HK-2 (cell line): ENCODE measurements around the gene TMEM179B.
A peak's percentile ranks its signal among the peaks of the same experiment; 100 is the strongest.
"Not testable (repeated sequence)": the region's sequence is repeated elsewhere in the genome, so short reads cannot be mapped to it uniquely, and the experiment has no call there.

ENCODE experiments used
- DNase-seq: peaks from one replicate; pipeline ENCODE4 v3.0.0-alpha.2; 2018; ENCODE audit not compliant: unreplicated experiment

Gene TMEM179B

GRCh38 chr11:62787005-62787759 lies at the start of gene TMEM179B:
Gene TMEM179B, plus strand, starts transcription at chr11:62787402. Its CDS starts 30 bp downstream, at chr11:62787432.
- DNase-seq, result peak; percentile 96

GRCh38 chr11:62747475-62748160 lies 39.6 kb upstream of the TMEM179B start:
- no peak for DNase-seq

GRCh38 chr11:62749931-62750330 lies 37.3 kb upstream of the TMEM179B start:
- not testable (repeated sequence) for DNase-seq

- no peak for DNase-seq
Measured at GRCh38 chr11:62752177-62752785, 34.9 kb upstream of the TMEM179B start.

GRCh38 chr11:62752994-62753735 lies 34.0 kb upstream of the TMEM179B start:
- DNase-seq, result no peak

GRCh38 chr11:62753736-62754603 lies 33.2 kb upstream of the TMEM179B start, which contains the start of gene ZBTB3:
Gene ZBTB3, minus strand, starts transcription at chr11:62754160. Its CDS starts 496 bp downstream, at chr11:62753664.
- peak; percentile 93 for DNase-seq

- DNase-seq, result no peak
Measured at GRCh38 chr11:62755086-62755615, 32.1 kb upstream of the TMEM179B start.

- DNase-seq, result no peak
Measured at GRCh38 chr11:62757846-62758788, 29.1 kb upstream of the TMEM179B start.

GRCh38 chr11:62760867-62761227 lies 26.4 kb upstream of the TMEM179B start:
- not testable (repeated sequence) for DNase-seq

- no peak for DNase-seq
Measured at GRCh38 chr11:62770778-62771143, 16.4 kb upstream of the TMEM179B start.

- DNase-seq, result peak; percentile 93
Measured at GRCh38 chr11:62771144-62772021, 15.8 kb upstream of the TMEM179B start, which contains the start of gene TAF6L. Gene TAF6L, plus strand, starts transcription at chr11:62771396. Its CDS starts 4,388 bp downstream, at chr11:62775784.

GRCh38 chr11:62774407-62774806 lies 12.8 kb upstream of the TMEM179B start:
- DNase-seq, result no peak

- no peak for DNase-seq
Measured at GRCh38 chr11:62775646-62776045, 11.6 kb upstream of the TMEM179B start.

GRCh38 chr11:62777389-62777788 lies 9.8 kb upstream of the TMEM179B start:
- no peak for DNase-seq

GRCh38 chr11:62778441-62778840 lies 8.8 kb upstream of the TMEM179B start:
- no peak for DNase-seq

GRCh38 chr11:62782753-62783152 lies 4.4 kb upstream of the TMEM179B start:
- no peak for DNase-seq

- peak; percentile 80 for DNase-seq
Measured at GRCh38 chr11:62786318-62787004, 741 bp upstream of the TMEM179B start.

- no peak for DNase-seq
Measured at GRCh38 chr11:62788991-62789390, 1.8 kb downstream of the TMEM179B start.
